Measurements from ENCODE around the gene KRCC1.

GRCh38 chr2:88005776-88006175 is 49.8 kb downstream of the KRCC1 start:
- no peak for TF ChIP-seq POLR2AphosphoS5 (IDR thresholded peaks at IDR 0.05; ENCODE audit: borderline replicate concordance, low read depth, low read length)
- no peak for TF ChIP-seq EZH2 (IDR thresholded peaks at IDR 0.05)

Measured in SK-N-MC (cell line).